Measurements from ENCODE around the gene FGD2.
A peak's percentile ranks its signal among the peaks of the same experiment; 100 is the strongest.

Gene FGD2

DNA sequence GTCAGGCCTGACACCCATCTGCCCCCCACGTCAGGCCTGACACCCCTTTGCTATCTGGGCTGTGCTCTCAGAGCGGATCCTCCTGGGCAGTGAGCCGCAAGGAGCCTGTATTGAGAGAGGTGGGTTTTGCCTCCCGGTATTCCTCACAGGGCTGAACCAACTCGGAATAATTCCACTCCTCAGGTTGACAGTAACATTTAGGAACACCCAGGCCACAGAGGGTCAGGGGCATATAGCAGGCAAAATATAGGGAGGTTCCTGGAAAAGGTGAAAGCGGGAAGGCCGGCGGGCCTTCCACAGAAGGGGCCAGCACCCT is 6.8 kb upstream of the FGD2 start:
- DNase-seq = no peak

DNA sequence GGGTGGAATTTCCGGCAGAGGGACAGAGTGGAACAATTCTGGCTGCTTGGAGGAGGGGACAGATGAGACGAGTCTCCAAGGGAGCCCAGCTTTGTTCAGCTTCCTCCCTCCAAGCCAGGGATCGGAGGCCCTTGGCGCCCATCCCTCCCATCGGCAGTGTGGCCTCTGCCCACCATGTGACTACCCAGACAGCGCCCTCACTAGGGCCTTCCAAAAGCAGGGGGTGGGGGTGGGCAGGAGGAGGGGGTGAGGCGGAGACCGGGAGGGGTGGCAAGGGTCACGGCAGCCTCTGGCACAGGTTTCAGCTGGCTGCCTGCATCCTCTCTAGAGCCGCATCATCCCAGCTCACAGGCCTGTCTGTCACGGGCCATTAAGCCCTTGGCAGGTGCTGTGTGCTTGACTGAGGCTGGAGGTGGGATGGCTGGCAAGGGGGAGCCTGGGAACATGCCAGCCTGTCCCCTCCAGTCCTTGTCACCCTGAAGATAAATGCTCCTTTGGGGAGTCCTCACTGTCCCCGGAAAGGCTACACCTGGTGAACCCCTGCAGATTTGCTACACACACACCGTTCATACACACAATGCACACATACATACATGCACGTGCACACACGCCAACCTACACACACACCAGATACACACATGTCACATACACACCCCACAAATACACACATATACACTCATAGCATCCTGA is 6.2 kb upstream of the FGD2 start:
- DNase-seq = peak; percentile 69

DNA sequence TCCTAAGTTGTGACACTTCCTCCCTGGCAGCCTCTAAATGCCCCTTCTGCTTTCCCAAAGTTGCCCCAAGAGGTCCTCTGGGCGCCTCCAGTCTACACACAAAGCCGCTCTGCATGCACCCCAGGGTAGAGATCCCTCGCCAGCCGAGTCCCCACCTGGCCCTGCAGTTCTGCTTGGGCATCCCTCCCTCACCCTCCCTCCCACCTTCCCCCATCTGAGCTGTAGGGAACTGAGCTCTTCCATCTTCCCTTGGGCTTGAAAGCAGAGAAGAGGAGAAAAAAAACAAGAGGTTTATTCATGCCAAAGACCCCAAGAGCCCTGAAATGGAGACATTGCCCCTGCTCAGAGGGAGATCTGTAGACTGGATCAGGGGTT is 5.7 kb upstream of the FGD2 start:
- peak; percentile 38 for DNase-seq

DNA sequence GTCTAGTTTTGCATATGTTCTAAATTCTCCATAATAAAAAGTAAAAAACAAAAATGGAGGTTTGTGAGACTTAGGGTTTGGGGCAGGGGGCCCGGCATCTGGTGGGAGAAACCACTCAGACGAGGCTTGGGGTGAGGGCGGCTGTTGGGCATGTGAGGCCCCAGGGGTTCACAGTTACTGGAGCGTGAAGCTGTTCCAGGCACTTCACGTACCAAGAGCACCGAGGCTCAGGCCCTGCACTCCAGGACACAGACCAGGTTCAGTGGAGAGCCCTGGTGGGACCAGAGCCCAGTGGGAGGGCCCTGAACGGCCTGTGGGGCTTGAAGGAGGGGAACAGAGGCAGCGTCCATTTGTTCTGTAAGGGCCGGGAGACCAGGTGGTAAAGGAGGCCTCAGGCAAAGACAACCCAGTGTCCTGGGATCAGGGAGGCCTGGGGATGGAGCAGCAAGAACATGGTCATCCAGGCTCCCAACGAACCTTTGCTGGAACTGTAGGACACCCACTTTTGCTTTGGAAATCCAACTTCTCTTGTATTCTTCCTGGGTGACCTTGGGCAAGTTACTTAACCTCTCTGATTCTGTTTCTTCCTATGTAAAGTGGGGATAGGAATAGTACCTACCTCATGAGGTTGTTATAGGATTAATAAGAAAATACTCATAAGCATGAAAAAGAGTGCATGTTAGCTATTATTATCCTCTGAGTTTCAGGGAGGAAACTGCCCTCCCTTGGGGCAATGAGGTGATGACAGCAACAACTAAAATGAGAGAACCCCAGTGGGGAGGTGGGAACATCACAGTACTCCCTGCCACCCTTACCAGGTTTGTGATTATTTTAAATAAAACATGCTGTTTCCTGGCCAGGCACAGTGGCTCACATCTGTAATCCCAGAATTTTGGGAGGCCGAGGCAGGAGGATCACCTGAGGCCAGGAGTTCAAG is 1.1 kb upstream of the FGD2 start:
- no peak for DNase-seq

DNA sequence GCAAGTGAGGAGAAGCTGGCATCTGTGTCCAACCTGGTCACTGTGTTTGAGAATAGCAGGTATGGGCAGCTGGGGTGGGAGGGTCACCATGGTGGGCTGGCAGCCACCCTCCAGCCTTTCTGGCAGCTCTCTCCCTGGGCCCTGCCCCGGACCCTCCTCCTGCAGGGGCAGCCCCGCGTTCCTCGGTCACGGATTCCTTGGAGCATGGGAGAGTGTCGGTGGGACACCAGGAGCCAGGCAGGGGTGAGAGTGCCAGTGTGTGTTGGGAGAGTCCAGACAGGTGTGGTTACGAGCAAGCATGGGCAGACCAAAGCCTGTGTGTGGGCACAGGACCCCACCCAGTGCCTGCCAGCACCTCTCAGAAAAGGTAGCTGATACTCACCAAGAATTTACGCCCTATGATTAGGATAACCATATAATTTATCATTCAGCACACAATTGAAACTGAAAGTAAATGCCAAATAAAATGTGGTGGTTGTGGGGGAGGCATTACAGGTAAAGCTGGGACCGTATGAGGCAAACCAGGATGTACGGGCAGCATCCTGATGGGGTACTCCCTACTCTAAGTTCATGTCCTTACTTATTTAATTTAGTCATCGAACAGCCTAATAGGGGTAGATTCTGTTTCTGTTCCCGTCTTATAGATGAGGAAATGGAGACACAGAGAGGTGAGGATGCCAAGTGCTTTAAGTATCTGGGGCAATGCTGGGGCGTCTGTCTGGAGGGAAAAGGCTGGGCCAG is 542 bp downstream of the FGD2 start:
- DNase-seq = no peak

DNA sequence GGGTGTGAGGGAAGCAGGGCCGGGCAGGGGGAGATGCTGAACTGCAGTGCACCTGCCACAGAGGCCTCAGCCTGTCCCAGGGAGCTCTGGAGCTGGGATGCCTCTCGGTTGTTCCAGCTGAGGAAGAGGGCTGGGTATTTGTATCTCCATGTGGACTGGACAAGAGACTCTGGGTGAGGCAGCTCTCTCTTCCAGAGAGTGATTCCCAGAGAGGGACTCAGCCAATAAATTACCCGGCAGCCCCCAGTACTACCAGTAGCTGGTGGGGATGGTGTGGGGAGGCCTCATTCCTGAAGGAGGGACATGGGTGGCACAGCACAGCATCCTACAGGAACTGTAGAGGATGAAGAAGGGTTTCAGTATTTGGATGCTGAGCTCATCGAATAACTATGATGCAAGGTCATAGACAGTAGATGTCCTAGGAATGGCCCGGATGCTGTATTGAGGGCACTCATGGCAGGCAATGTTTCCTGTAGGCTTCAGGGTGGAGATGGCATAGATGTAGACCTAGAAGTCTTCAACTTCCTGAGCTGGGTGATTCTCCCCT is 1.4 kb downstream of the FGD2 start:
- no peak for DNase-seq

DNA sequence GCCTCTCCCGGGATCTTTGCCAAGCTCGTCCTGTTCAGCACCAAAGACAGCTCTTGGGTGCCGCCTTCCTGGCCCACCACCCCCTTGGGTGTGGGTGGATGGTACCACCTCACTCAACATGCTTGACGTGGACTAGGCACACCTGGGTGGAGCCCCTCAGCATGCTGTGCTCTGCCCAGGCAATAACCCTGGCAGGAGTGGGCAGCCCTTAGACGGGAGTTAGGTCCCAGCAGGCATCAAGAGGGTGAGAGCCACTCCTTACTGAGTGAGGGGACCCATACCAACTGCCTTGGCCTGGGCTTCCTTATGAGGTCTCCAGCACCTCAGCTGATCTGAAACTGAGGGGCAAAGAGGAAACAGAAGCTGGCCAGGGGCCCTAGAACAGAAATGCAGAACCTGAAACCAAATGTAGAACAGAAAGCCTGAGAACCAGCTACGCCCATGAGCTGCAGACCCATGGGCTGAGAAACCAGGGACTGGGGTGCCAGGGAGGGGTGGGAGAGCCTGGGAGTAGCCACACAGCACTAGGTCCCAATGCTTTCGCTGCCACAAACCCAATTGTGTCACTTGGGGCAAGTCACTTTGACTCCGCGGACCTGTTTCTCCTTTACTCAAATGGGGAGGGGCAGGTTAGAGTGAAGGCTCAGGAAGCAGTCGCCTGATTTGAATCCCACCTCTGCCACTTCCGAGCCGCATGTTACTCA is 2.0 kb downstream of the FGD2 start:
- DNase-seq = no peak

DNA sequence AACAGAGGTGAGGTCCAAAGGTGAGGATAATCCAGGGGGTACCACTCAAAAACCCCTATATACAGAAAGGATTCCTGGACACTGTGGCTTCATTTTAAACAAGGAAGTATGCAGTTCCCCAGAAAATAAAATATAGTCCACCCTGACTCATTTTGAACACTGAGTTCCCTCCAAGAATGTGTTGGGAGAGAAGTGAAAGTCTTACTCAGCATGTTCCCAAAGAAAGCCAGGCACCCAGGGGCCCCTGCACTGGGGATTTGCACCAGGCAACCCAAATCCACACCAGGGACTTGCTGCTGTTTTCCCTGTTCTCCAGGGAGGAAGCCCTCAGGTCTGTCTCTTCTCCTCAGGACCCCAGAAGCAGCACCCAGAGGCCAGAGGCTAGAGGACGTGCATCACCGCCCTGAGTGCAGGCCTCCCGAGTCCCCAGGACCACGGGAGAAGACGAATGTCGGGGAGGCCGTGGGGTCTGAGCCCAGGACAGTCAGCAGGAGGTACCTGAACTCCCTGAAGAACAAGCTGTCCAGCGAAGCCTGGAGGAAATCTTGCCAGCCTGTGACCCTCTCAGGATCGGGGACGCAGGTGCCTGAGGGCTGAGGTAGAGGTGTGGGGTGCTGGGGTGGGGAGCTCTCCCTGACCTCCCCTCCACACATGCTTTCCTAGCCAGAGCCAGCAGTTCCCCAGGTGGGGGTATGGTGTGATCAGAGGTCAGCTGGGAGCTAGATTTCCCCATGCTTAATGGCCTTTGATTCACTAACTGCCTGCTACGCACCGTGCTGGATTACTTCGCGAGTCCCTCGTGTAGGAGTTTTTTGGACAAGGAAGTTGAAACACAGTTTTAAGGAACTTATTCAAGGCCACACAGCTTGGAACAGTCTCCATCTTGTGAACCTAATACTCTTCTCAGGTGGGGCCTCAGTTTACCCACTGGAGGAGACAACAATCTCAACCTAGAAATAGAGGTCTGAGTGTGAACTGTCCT is 3.3 kb downstream of the FGD2 start:
- DNase-seq = no peak

DNA sequence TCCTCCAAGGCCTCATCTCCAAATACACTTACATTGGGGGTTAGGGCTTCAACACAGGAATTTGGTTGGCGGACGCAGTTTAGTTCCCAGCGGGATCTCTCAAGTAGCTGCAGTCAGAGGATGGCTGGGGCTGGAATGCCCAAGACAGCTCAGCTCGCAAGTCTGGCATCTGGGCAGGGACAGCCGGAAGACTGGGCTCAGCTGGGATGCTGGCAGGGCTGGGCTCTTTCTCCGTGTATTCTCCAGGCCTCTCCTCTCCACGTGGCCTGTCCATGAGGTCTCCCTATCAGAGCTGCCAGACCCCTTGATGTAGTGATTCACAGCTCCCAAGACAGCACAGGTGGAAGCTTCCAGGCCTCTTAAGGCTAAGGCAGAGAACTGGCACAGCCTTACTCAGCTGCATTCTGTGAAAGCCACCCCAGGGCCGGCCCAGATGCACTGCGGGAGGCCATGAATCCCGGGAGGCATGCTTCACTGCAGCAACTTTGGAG is 5.0 kb downstream of the FGD2 start:
- DNase-seq = no peak

DNA sequence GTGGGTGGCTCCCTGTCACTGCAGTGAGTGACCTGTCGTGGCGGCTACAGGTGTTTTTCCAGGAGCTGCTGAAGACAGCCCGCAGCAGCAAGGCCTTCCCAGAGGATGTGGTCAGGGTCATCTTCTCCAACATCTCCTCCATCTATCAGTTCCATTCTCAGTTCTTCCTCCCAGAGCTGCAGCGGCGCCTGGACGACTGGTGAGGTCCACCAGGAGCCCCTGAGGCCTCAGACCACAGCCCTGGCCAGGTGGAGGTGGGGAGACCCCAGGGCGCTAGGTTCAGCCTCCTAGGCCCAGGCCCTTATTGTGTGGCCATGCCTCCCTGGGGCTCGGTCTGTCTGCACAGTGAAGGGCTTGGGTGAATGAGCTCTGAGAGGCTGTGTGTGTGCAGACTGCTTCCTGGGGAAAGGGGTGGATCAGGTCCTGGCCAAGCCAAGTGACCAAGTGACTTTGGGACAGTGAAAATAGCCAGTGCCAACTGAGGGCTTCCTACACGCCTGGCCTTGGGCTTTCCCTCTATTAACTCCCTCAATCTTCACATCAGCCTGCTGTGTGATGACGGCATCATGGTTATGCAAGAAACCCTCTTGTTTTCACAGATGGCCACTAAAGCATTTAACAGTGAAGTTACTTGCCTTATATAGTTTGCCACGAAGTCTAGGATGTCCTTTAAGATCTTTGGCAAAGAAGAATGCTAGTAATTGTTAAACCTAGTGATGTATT is 6.4 kb downstream of the FGD2 start:
- no peak for DNase-seq

DNA sequence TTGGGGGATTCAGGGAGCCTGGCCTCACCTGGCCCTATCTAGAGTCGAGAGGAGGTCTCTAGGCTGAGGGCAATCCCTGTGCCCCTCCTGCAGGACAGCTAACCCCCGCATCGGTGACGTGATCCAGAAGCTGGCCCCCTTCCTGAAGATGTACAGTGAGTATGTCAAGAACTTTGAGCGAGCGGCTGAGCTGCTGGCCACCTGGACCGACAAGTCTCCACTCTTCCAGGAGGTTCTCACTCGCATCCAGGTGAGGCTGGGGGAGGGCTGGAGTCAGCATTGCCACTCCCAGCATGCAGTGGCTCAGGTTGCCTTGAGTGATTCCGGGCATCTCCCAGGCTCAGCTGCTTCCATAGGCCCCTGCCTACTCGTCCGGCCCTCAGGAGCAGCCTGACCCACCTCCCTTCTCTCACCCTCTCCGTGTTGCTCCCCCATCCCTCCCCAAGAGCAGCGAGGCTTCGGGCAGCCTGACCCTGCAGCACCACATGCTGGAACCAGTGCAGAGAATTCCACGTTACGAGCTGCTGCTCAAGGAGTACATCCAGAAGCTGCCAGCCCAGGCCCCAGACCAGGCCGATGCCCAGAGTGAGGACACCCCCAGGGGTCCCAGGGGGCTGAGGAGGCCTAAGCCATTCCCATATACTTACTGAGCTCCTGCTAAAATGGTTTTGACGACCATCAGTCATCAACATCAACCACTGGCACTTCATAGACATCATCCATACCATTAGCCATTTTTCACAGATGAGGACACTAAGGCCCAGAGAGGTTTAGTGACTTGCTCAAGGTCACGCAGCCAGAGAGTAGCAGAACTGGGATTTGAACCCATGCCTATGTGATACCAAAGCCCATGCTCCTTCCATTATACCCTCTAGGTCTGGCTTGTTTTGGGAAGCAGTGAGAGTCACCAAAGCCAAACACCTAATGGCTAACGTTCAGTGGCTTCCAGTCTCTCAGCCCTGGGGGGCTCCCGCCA is 8.3 kb downstream of the FGD2 start:
- DNase-seq = no peak

DNA sequence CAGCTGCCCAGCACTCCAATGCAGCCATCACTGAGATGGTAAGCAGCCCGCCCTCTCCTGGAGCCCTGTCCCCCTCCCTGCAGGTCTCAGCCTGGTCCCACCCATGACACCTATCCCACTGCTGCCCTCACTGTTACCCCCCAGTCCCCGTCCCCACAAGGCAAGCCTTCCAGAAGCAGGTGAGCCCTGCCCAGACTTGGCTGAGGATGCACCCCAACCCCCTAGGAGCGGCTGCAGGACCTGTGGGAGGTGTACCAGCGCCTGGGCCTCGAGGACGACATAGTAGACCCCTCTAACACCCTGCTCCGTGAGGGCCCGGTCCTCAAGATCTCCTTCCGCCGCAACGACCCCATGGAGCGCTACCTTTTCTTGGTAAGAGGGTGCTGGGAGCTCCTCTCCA is 9.2 kb downstream of the FGD2 start:
- no peak for DNase-seq

DNA sequence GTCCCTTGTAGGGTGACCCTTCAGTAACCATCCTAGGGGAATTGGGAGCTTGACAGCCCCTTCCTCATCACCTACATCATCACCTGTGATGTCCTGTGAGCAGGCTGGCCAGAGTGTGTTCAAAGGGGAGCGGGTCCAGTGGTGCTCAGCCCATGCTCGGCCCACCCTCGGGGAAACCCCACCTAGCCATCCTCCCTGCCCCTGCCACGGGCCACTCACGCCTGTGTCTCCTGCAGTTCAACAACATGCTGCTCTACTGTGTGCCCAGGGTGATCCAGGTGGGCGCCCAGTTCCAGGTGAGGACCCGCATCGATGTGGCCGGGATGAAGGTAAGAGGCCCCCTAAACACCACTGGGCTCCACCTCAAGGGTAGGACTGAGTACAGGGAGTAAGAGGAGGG is 10.1 kb downstream of the FGD2 start:
- DNase-seq = no peak

DNA sequence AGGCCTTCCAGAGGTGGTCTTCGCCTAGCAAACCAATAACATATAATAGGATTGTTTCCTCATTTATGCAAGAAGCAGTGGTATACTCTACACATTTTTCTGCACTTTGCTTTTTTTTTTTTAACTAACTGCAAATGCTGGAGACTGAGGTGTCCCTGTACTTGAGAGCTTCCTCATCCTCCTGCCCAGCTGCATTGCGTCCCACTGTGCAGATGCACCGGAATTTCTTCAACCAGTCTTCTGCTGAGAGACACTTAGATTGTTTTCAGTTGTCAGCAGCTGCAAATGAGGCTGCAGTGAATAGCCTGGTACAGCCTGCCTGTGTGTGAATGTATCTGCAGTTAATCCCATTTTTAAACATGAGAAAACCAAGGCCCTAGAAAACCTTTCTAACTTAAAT is 11.5 kb downstream of the FGD2 start:
- no peak for DNase-seq

DNA sequence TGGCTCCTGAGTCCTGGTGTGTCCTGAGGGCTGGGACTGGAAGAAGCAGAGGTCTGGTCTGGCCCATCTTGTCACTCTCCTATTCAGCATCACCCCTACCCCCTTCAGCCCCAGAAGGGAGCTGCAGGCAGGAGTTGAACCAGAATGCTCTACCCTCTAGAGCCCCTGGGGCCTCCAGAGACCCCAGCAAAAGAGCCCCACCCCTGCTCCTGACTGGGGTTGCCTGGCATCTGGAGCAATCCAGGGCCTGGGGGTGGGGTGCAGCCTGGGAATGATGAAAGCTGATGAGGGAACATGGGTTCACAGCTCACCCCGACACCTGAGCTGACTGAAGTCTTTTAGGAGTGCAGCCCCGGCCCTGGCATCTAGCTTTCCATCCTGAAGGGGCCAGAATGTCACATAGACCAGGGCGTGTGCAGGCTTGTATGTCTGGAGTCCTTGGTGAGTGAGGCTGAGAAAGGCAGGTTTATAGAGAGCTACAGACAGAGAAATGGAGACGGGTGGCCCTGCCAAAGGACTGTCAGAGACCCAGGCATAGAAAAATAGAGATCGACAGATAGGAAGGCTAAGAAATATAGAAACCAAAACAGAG is 12.2 kb downstream of the FGD2 start:
- peak; percentile 73 for DNase-seq

DNA sequence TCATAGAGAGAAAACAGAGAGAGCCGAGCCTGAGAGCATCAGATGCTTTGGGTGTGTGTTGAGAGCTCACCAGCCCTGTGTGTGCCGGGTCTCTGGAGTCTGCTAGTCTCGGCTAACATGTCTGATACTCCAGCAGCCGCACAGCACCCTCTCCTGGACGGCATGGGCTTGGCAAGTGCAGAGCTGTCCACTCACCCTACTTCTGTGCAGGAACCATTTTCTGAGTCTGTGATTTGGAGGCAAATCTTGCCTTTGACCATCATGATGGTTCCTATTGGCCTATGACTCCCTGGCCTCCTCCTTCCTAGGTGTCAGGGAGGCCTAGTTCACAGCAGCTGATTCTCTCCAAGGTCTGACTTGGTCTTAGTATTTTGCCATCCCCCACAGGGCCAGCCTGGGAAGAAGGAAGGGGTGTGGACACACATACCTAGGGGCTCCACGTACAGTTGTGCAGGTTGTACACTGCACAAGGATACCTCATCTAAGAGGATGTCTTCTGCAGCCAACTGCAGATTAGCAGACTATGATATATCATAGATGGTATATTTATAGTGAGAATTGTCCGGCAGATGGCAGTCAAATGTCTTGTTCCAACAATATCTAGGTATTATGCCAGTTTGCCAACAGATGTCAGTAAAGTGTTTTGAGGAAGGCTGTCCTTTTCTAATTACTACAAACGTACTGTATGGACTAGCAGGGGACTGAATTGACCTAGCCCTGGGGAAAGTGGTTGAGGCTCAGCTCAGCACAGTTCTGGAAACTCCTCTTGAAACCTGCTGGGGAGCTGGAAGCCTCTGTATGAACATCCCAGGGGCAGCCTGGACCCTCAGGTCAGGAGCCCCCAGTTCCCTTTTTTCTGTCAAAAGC is 13.0 kb downstream of the FGD2 start:
- DNase-seq = peak; percentile 87

DNA sequence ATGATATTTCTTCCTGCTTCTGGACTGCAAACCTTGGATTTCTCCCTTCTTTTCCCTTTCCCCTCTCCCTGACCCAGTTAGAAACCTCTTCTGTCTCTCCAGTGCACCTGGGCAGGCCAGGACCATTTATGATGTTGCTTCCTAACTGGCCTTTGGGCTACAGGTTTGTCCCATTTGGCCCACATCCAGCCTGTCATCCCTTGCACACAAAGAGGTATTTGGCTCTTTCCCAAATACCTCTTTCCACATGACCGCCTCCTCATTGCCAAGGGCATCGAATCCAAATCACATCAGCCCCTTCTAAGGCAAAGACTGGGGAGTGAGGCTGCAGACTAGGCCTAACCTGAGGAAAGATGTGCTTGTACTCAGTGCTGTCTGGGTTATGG is 13.6 kb downstream of the FGD2 start:
- peak; percentile 46 for DNase-seq

DNA sequence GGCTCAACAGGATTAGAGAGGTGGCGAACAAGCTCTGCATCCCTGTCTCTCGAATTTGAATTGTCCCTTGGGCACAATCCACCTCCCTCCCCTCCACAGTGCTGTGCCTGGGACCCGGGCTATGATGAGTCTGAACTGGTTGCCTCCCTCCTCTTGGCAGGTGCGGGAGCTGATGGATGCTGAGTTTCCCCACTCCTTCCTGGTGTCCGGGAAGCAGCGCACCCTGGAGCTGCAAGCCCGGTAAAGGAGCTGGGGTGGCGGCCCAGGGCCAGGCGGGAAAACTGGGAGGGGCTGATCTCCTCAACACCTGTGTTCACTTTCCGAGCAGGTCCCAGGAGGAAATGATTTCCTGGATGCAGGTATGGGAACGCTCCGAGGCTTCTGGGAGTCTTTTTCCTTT is 14.9 kb downstream of the FGD2 start:
- DNase-seq = peak; percentile 87
